A673 (cell line): ENCODE measurements around the gene ARL3. TPM values are rescaled to one million over a fixed set of nuclear protein-coding genes. Genes with fewer than 3 reads are reported as not detected.

Experiments used
- BruUV-seq: library from RNA; stranded (reverse); fragments of 400-500 nt; replicated peaks from 2 replicates; lab custom pipeline; 2021; lab: Mats Ljungman, UMichigan
- CTCF ChIA-PET: fragments of 300-600 bp; sonication (Branson Sonifier 250); formaldehyde crosslinking; loops from one replicate; lab custom pipeline; 2022; ENCODE audit warnings: antibody characterized with exemption; lab: Charles Lee
- POLR2A ChIA-PET: fragments of 300-600 bp; sonication (Branson Sonifier 250); formaldehyde crosslinking; loops from one replicate; lab custom pipeline; 2022; ENCODE audit warnings: antibody characterized with exemption; ENCODE audit not compliant: low non-redundant PET; lab: Charles Lee
- DNase-seq: peaks from one replicate; pipeline ENCODE4 v3.0.0-alpha.2; 2015; ENCODE audit warnings: low spot score
- H3K27ac ChIP-seq: fragments of 200-600 bp; sonication (generic); 2 replicates; pipeline ENCODE4 v1.5.1; 2016; ENCODE audit warnings: mixed run types, low read depth, mild to moderate bottlenecking, mixed read lengths, antibody characterized with exemption, low read length; ENCODE audit not compliant: poor library complexity, severe bottlenecking
- H3K27me3 ChIP-seq: fragments of 200-600 bp; sonication (generic); replicated peaks from 2 replicates; pipeline ENCODE4 v1.6.1; 2017; ENCODE audit warnings: mixed run types, low read depth, mild to moderate bottlenecking, mixed read lengths, antibody characterized with exemption, low read length; ENCODE audit not compliant: insufficient read depth, poor library complexity
- H3K36me3 ChIP-seq: fragments of 200-600 bp; sonication (generic); 2 replicates; pipeline ENCODE4 v1.6.1; 2016; ENCODE audit warnings: mixed run types, mild to moderate bottlenecking, mixed read lengths, antibody characterized with exemption, low read length; ENCODE audit not compliant: insufficient read depth, poor library complexity, severe bottlenecking
- H3K4me1 ChIP-seq: fragments of 200-600 bp; sonication (generic); 2 replicates; pipeline ENCODE4 v1.6.1; 2017; ENCODE audit warnings: mixed run types, mild to moderate bottlenecking, mixed read lengths, antibody characterized with exemption, low read length; ENCODE audit not compliant: insufficient read depth, poor library complexity, severe bottlenecking
- H3K4me3 ChIP-seq: fragments of 200-600 bp; sonication (generic); 2 replicates; pipeline ENCODE4 v1.5.1; 2016; ENCODE audit warnings: low read depth, mixed run types, mild to moderate bottlenecking, mixed read lengths, low read length; ENCODE audit not compliant: poor library complexity, severe bottlenecking
- H3K9me3 ChIP-seq: fragments of 200-600 bp; sonication (generic); 2 replicates; pipeline ENCODE4 v1.6.1; 2016; ENCODE audit warnings: mixed run types, low read depth, mild to moderate bottlenecking, mixed read lengths, antibody characterized with exemption, low read length; ENCODE audit not compliant: poor library complexity, severe bottlenecking
- CTCF ChIP-seq: fragments of 300-800, 200-600 bp; sonication (generic); conservative IDR thresholded peaks from 2 replicates; pipeline ENCODE4 v1.5.1; 2017; ENCODE audit warnings: low read depth, mild to moderate bottlenecking, antibody characterized with exemption, low read length, moderate library complexity, mixed read lengths
- EZH2 ChIP-seq: fragments of 200-600 bp; sonication (generic); IDR thresholded peaks from 2 replicates; pipeline ENCODE4 v1.6.1; 2017; ENCODE audit warnings: borderline replicate concordance, low read depth, mild to moderate bottlenecking, mixed read lengths, antibody characterized with exemption, low read length; ENCODE audit not compliant: poor library complexity, severe bottlenecking
- intact Hi-C: fragments of 100-400 bp; cut with micrococcal nuclease; formaldehyde crosslinking; loops from one replicate; pipeline ENCODE4 v1.10.0; 2022; ENCODE audit not compliant: unreplicated experiment
- total RNA-seq: library from RNA; stranded (reverse); gene quantifications from 2 replicates; pipeline ENCODE4 v1.2.3, GENCODE V29; 2021

Gene ARL3
- total RNA-seq, 1 experiment from 2014 or later = 14.9 TPM

DNA sequence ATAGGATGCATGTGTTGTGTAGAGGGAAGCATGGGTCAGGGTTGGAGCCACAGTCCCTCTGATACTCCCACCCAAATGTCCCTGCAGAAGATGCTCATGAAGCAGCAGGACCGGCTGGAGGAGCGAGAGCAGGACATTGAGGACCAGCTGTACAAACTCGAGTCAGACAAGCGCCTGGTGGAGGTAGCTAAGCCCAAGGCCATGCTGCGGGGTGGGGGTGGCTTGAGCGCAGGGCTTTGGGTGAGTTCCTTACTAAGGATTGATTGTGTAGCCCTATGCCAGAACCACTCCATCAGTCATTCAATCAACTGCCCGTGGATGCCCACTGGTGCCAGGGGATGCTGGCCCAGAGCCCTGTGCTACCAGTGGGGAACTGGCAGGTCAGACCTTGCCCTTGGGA lies 59.6 kb downstream of the ARL3 start:
- TF ChIP-seq EZH2 (no peak), CTCF (no peak)
- POLR2A ChIA-PET = no interaction called here
- no peaks in the 10 kb centered on the region for H3K27me3 ChIP-seq
- H3K4me1 ChIP-seq = no peaks in the 10 kb centered on the region
- no peak for DNase-seq
- H3K27ac ChIP-seq = no peak overlapping the region
- BruUV-seq = no TSS peak
- H3K36me3 ChIP-seq = peaks cover 20% of the 10 kb centered on the region
- no peaks in the 10 kb centered on the region for H3K9me3 ChIP-seq
- CTCF ChIA-PET = no interaction called here
- H3K4me3 ChIP-seq = no peak overlapping the region
- intact Hi-C loops = no loop called here

DNA sequence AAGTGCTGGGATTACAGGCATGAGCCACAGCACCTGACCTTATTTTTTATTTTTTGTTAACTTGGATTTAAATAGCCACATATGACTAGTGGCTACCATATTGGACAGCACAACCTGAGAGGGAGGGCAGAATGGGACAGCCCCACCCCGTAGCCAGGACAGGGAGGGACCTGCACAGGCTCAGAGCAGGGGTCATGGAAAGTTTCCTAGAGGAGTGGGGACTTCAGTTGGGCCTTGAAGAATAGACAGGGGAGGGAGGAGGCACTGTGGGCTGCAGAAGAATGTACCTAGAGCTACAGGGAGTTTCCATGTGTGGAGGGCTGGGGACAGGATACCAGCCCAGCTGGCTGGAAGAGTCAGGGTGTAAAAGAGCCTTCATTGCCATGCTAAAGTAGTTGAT lies 61.1 kb downstream of the ARL3 start:
- no peak overlapping the region for H3K27ac ChIP-seq
- intact Hi-C loops = no loop called here
- no peak overlapping the region for H3K4me3 ChIP-seq
- H3K36me3 ChIP-seq = peaks cover 20% of the 10 kb centered on the region
- DNase-seq = no peak
- TF ChIP-seq EZH2 (no peak), CTCF (no peak)
- no TSS peak for BruUV-seq
- ChIA-PET CTCF (no interaction called here), POLR2A (no interaction called here)
- H3K4me1 ChIP-seq = no peaks in the 10 kb centered on the region
- no peaks in the 10 kb centered on the region for H3K27me3 ChIP-seq
- no peaks in the 10 kb centered on the region for H3K9me3 ChIP-seq

GRCh38 chr10:102652170-102652916 lies 61.9 kb downstream of the ARL3 start:
- DNase-seq = no peak
- TF ChIP-seq CTCF (no peak), EZH2 (no peak)
- Histone ChIP-seq H3K4me1 (peaks cover 2% of the 10 kb centered on the region), H3K27ac (no peak overlapping the region), H3K4me3 (no peak overlapping the region), H3K36me3 (peaks cover 17% of the 10 kb centered on the region), H3K27me3 (no peaks in the 10 kb centered on the region), H3K9me3 (no peaks in the 10 kb centered on the region)
- ChIA-PET POLR2A (no interaction called here), CTCF (no interaction called here)
- intact Hi-C loops = no loop called here
- BruUV-seq = no TSS peak
